ENCODE results near the gene RASAL1.

The RASAL1 gene, protein sequence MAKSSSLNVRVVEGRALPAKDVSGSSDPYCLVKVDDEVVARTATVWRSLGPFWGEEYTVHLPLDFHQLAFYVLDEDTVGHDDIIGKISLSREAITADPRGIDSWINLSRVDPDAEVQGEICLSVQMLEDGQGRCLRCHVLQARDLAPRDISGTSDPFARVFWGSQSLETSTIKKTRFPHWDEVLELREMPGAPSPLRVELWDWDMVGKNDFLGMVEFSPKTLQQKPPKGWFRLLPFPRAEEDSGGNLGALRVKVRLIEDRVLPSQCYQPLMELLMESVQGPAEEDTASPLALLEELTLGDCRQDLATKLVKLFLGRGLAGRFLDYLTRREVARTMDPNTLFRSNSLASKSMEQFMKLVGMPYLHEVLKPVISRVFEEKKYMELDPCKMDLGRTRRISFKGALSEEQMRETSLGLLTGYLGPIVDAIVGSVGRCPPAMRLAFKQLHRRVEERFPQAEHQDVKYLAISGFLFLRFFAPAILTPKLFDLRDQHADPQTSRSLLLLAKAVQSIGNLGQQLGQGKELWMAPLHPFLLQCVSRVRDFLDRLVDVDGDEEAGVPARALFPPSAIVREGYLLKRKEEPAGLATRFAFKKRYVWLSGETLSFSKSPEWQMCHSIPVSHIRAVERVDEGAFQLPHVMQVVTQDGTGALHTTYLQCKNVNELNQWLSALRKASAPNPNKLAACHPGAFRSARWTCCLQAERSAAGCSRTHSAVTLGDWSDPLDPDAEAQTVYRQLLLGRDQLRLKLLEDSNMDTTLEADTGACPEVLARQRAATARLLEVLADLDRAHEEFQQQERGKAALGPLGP

DNA sequence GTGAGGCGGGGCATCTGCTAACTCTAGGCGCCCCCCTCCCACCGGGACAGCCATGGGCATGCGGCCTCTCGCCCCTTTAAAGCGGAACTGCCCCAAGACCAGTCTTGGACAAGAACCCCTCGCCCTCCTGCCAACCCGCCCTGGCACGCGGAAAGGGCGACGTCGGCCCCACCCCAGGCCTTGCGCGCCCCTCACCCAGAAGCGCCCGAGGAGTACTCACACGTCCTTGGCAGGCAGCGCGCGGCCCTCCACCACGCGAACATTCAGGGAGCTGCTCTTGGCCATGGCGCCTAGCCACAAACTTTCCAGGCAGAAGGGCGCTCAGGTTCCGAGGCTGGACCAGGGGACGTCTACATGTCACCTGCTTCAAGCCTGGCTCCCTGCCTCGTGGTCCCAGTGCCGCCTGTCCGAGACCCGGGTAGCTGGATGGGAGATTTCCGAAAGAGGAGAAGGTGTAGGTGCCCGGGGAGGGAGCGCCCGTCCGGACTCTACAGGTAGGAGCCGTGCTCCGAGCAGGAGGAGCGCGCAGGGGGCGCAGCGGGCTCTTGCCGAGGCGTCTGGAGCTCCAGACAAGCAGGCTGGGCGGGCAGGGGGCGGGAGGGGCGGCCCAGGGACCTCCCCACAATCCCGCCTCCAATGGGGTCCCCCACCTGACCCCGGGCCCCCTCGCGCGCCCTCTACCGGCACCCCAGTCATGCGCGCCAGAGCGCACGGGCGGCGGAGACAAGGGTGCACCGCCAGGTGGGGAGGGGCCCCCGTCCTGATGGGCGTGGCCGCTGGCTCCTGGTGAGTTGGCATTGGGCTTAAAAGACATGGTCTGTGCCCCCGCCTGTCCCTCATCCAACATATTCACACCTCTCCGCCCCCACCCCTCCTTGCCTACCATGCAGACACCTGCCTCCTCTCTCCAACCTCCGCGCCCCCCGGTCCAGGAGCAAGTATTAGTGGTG, at the start of gene RASAL1:
Gene RASAL1, minus strand, starts transcription at position 584 of the 950 bp plus-strand sequence. Its CDS starts 299 bp downstream, at position 285.
- Mint-ChIP-seq H3K4me1 (ENCODE audit: low read depth) (peaks cover 13% of the 10 kb centered on the region), H3K9me3 (no peaks in the 10 kb centered on the region), H3K4me3 (peak within 1 kb of the TSS; percentile 84), H3K27ac (peak within 1 kb of the TSS; percentile 58), H3K36me3 (ENCODE audit: low read depth) (no peaks in the 10 kb centered on the region), H3K27me3 (ENCODE audit: low read depth) (no peaks in the 10 kb centered on the region)
- DNase-seq (ENCODE audit: low spot score) = peak; percentile 79

DNA sequence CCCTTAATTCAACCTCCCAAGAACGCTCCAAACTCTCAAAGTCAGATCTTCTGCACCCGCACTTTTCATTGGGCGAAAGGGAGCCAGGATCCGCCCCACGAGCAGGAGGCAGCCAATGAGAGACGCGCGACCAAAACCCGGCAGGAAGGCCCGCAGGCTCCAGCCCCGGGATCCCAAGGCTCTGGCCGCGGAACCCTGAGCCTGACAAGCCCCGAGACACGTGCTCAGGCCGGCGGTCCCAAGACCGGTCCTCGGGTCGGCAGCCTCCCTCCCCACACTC, 49.3 kb upstream of the RASAL1 start:
- Mint-ChIP-seq H3K27me3 (ENCODE audit: low read depth) (no peaks in the 10 kb centered on the region), H3K36me3 (ENCODE audit: low read depth) (peaks cover 41% of the 10 kb centered on the region), H3K27ac (peak overlapping the region; percentile 97), H3K9me3 (no peaks in the 10 kb centered on the region), H3K4me3 (peak overlapping the region; percentile 98), H3K4me1 (ENCODE audit: low read depth) (peaks cover 21% of the 10 kb centered on the region)
- peak; percentile 88 for DNase-seq (ENCODE audit: low spot score)

DNA sequence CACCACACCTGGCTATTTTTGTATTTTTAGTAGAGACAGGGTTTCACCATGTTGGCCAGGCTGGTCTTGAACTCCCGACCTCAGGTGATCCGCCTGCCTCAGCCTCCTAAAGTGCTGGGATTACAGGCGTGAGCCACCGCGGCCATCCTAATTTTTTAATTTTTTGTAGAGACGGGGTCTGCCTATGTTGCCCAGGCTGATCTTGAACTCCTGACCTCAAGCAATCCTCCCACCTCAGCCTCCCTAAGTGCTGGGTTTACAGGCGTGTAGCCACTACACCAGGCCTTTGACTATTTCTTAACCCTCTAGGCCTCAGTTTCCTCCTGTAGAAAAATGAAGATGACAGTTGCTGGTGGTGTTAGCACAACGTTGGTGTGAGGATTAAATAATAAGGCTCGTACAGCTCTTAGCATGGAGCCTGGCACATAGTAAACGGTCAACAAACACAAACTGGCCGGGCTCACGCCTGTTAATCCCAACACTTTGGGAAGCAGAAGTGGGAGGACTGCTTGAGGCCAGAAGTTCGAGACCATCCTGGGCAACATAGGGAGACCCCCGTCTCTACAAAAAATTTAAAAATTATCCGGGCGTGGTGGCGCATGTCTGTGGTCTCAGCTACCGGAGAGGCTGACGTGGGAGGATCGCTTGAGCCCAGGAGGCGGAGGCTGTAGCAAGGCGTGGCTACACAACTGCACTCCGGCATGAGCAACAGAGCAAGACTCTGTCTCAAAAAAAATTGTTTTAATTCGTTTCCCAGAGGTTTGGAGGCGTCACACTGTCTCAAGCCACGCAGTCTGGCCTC, 48.7 kb upstream of the RASAL1 start:
- Mint-ChIP-seq H3K27me3 (ENCODE audit: low read depth) (no peaks in the 10 kb centered on the region), H3K36me3 (ENCODE audit: low read depth) (peaks cover 44% of the 10 kb centered on the region), H3K4me1 (ENCODE audit: low read depth) (peaks cover 19% of the 10 kb centered on the region), H3K9me3 (no peaks in the 10 kb centered on the region), H3K27ac (peak overlapping the region; percentile 97), H3K4me3 (peak overlapping the region; percentile 98)
- no peak for DNase-seq (ENCODE audit: low spot score)

DNA sequence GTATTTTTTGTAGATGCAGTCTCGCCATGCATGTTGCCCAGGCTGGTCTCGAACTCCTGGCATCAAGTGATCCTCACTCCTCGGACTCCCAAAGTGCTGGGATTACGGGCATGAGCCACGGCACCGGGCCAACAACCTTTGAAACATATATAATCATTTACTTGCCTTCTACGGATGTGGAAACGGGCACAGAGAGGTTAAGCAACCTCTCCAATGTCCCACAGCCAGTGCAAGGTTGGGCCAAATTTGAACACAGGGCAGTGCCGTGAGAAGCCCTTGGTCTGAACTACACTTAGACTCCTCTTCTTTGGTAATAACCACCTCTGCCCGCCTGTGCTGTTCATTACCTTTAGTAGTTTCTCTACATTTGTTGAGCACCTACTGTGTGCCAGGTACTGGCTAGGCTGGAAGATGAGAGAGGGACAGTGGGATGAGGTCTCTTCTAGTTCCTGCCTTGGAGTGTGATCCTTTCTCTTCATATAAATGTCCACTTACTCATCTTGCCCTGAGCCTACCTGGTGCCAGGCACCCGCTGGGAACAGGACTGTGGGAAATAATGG, 47.5 kb upstream of the RASAL1 start:
- H3K27ac Mint-ChIP-seq = peak overlapping the region; percentile 65
- H3K36me3 Mint-ChIP-seq (ENCODE audit: low read depth) = peaks cover 51% of the 10 kb centered on the region
- H3K27me3 Mint-ChIP-seq (ENCODE audit: low read depth) = no peaks in the 10 kb centered on the region
- peak overlapping the region; percentile 98 for H3K4me3 Mint-ChIP-seq
- H3K9me3 Mint-ChIP-seq = no peaks in the 10 kb centered on the region
- DNase-seq (ENCODE audit: low spot score) = no peak
- H3K4me1 Mint-ChIP-seq (ENCODE audit: low read depth) = peaks cover 19% of the 10 kb centered on the region

DNA sequence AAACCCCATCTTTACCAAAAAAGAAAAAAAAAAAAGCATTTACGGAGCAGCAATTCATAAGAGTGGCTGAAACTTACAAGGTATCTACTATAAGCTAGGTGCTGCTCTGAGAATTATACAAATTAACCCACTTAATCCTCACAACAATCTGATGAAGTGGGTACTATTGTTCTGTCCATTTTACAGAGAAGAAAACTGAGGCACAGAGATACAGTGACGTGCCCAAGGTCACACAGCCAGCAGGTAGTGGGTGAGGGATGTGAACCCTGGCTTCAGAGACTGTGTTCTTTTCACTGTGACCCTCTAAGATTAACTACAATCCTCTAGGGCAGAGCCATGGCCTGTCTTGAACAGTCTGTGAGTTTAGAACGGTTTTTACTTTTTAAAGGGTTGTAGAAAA, 46.4 kb upstream of the RASAL1 start:
- no peak overlapping the region for H3K27ac Mint-ChIP-seq
- peaks cover 58% of the 10 kb centered on the region for H3K36me3 Mint-ChIP-seq (ENCODE audit: low read depth)
- no peaks in the 10 kb centered on the region for H3K27me3 Mint-ChIP-seq (ENCODE audit: low read depth)
- no peak for DNase-seq (ENCODE audit: low spot score)
- peaks cover 5% of the 10 kb centered on the region for H3K9me3 Mint-ChIP-seq
- no peak overlapping the region for H3K4me3 Mint-ChIP-seq
- H3K4me1 Mint-ChIP-seq (ENCODE audit: low read depth) = peaks cover 14% of the 10 kb centered on the region

DNA sequence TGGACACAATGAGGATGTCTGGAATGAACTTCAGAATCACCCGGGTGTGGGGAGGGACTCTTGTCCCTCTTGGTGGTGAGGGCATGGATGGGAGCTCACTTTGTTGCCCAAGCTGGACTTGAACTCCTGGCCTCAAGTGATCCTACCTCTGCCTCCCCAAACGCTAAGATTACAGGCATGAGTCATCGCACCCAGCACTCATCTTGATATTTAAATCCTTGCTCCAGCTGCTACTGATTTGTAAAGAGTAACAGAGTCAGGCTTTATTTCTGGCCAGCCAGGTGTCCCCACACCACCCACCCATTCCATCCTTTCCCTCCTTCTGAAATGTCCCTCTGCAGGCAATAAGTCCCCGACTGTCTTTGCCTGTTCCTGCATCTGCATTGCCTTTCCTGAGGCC, 44.8 kb upstream of the RASAL1 start:
- Mint-ChIP-seq H3K27ac (no peak overlapping the region), H3K9me3 (peaks cover 5% of the 10 kb centered on the region), H3K27me3 (ENCODE audit: low read depth) (no peaks in the 10 kb centered on the region), H3K4me1 (ENCODE audit: low read depth) (peaks cover 5% of the 10 kb centered on the region), H3K36me3 (ENCODE audit: low read depth) (peaks cover 62% of the 10 kb centered on the region), H3K4me3 (no peak overlapping the region)
- no peak for DNase-seq (ENCODE audit: low spot score)

DNA sequence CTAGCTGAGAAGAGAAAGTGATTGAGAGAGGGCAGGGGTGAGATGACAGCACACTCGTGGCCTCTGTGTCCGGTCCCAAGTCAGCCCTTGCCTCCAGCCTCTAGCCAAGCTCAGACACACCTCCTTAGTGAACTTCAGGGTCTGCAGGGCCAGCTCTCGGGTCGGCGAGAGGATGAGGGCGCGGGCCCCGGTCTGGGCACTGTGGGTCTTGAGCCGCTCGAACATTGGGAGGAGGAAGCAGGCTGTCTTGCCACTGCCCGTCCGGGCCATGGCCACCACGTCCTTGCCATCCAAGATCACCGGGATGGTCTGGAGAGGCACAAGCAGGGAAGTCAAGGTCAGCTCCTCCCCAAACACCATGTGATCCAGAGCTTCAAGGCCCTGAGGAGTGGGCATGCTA, 43.5 kb upstream of the RASAL1 start:
- no peaks in the 10 kb centered on the region for H3K27me3 Mint-ChIP-seq (ENCODE audit: low read depth)
- no peak for DNase-seq (ENCODE audit: low spot score)
- H3K36me3 Mint-ChIP-seq (ENCODE audit: low read depth) = peaks cover 66% of the 10 kb centered on the region
- no peak overlapping the region for H3K4me3 Mint-ChIP-seq
- H3K4me1 Mint-ChIP-seq (ENCODE audit: low read depth) = peaks cover 5% of the 10 kb centered on the region
- peaks cover 5% of the 10 kb centered on the region for H3K9me3 Mint-ChIP-seq
- H3K27ac Mint-ChIP-seq = no peak overlapping the region

DNA sequence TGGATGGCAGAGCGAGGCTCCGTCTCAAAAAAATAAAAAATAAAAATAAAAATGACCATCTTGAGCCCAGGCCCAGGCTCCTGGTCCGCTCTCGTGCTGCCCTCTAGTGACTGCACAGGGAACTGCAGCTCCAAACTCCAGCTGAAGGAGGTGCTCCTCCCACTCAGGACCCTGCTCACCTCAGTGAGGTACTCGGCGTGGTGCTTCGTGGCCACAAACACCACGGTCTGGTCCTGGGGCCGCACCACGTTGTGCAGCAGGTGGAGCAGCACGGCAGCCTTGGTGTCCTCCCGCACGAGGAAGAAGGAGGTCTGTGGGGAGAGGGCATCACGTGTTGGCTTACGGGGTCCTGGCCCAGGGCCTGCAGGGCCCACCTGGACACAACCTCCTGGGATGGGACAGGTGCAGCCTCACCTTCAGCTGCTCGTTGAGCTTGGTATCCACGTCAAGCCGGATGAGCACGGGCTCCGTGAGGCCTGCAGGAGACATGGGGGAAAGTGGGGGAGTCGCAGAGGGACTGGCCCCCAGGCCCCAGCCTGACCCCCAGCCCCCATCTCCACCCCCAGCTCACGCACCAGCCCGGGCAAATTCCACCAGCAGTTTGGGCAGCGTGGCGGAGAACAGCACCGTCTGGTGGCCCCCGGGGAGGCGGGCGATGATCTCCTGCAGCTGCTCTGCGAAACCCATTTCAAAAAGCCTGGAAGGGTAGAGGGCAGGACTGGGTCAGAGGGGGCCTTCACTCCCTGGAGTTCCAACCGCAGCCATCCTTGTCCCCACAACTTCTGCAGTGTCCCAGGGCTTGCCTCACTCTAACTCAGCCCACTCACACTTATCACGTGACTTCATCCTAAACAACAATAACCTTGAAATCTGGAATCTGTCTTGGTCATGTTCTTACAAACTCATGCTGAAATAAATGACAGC, 39.2 kb upstream of the RASAL1 start:
- H3K27ac Mint-ChIP-seq = no peak overlapping the region
- no peak overlapping the region for H3K4me3 Mint-ChIP-seq
- peaks cover 5% of the 10 kb centered on the region for H3K9me3 Mint-ChIP-seq
- H3K36me3 Mint-ChIP-seq (ENCODE audit: low read depth) = peaks cover 79% of the 10 kb centered on the region
- DNase-seq (ENCODE audit: low spot score) = peak; percentile 68
- no peaks in the 10 kb centered on the region for H3K4me1 Mint-ChIP-seq (ENCODE audit: low read depth)
- H3K27me3 Mint-ChIP-seq (ENCODE audit: low read depth) = no peaks in the 10 kb centered on the region

DNA sequence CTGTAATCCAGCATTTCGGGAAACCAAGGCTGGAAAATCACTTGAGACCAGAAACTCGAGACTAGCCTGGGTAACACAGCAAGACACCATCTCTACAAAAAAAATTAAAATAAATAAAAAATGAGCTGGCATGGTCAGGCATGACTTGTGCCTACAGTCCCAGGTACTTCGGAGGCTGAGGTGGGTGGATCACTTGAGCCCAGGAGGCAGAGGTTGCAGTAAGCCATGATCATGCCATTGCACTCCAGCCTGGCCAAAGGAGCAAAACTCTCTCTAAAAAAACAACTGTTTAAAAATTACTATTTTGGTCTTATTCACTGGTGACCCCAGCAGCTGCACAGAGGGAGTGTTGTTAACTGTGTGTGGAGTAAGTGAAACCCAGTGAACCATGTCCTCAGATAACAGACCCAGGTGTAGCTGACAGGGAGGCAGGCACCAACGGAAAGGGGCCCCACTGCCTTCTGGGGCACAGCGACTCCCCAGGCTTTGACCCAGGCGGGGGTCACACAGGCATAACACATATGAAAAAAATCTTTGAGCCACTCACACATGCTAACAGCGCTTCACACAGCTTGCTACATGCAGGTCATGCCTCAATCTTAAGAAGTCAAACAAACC, 37.6 kb upstream of the RASAL1 start:
- H3K27ac Mint-ChIP-seq = no peak overlapping the region
- no peak overlapping the region for H3K4me3 Mint-ChIP-seq
- H3K4me1 Mint-ChIP-seq (ENCODE audit: low read depth) = no peaks in the 10 kb centered on the region
- DNase-seq (ENCODE audit: low spot score) = no peak
- H3K36me3 Mint-ChIP-seq (ENCODE audit: low read depth) = peaks cover 73% of the 10 kb centered on the region
- H3K27me3 Mint-ChIP-seq (ENCODE audit: low read depth) = no peaks in the 10 kb centered on the region
- H3K9me3 Mint-ChIP-seq = peaks cover 5% of the 10 kb centered on the region

DNA sequence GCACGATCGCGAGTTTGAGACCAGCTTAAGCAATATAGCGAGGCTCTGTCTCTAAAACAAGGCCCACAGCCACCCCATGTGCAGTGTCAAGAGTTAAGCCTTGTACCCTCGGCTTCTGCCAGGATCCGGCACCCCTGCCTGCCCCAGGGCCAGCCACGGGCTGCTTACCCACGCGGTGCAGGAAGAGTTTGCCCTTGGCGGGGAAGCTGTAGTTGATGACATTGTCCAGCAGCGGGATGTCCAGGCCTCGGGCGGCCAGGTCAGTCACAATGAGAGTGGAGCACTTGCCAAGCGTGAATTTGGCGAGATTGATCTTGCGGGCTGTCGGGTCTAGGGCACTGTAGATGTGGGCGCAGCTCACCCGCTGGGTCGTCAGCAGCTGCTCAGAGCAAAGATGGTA, 36.6 kb upstream of the RASAL1 start:
- no peak overlapping the region for H3K27ac Mint-ChIP-seq
- peaks cover 63% of the 10 kb centered on the region for H3K36me3 Mint-ChIP-seq (ENCODE audit: low read depth)
- H3K9me3 Mint-ChIP-seq = no peaks in the 10 kb centered on the region
- no peak for DNase-seq (ENCODE audit: low spot score)
- H3K4me3 Mint-ChIP-seq = no peak overlapping the region
- H3K27me3 Mint-ChIP-seq (ENCODE audit: low read depth) = no peaks in the 10 kb centered on the region
- no peaks in the 10 kb centered on the region for H3K4me1 Mint-ChIP-seq (ENCODE audit: low read depth)

DNA sequence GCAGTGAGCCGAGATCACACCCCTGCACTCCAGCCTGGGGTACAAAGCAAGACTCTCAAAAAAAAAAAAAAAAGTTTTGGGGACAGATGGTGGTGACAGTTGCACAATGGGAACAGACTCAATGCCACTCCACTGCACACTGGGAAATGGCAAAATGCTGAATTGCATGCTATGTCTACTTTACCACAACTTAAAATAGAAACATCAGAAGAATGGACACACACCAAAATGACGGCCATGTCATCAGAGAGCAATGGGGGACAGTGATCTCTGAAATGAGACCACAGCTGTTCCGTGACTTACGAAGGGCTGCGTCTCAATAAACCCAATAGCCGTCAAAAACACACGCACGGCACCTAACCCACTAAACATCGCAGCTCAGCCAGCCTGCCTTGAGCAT, 36.0 kb upstream of the RASAL1 start:
- Mint-ChIP-seq H3K9me3 (no peaks in the 10 kb centered on the region), H3K36me3 (ENCODE audit: low read depth) (peaks cover 62% of the 10 kb centered on the region), H3K27ac (no peak overlapping the region), H3K4me1 (ENCODE audit: low read depth) (no peaks in the 10 kb centered on the region), H3K27me3 (ENCODE audit: low read depth) (no peaks in the 10 kb centered on the region), H3K4me3 (no peak overlapping the region)
- no peak for DNase-seq (ENCODE audit: low spot score)

DNA sequence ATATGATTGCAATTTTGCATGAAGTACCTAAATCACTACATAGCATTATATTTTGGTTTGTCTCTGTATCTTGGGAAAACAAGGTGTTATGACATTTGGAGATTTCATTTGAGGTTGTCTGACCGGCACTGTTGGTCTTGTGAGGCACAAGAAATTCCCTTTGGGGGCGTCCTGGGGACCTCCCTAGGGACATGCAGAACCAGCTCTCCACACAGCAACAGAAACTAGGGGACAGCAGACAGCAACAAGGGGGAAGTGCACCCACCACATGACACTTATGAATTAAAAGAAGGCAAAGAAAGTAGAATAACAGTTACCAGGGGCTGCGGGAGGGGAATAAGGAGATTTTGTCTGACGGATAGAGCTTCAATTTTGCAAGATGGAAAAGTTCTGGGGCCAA, 35.4 kb upstream of the RASAL1 start:
- Mint-ChIP-seq H3K27ac (no peak overlapping the region), H3K36me3 (ENCODE audit: low read depth) (peaks cover 60% of the 10 kb centered on the region), H3K9me3 (no peaks in the 10 kb centered on the region), H3K27me3 (ENCODE audit: low read depth) (no peaks in the 10 kb centered on the region), H3K4me3 (no peak overlapping the region), H3K4me1 (ENCODE audit: low read depth) (no peaks in the 10 kb centered on the region)
- no peak for DNase-seq (ENCODE audit: low spot score)

Data from T-helper 2 cell treated with Interferon-gamma antibody and Interleukin-4, amounts not matched to agents 5 μg/mL and 100 μg/mL, for 36 hours (primary cell).